H1 (cell line): Measurements from ENCODE around the gene GNB1L. TPM values are rescaled to one million over a fixed set of nuclear protein-coding genes. Genes with fewer than 3 reads are reported as not detected.
"Not testable (repeated sequence)": the region's sequence is repeated elsewhere in the genome, so short reads cannot be mapped to it uniquely, and the experiment has no call there.

ENCODE experiments used
- CTCF ChIA-PET: fragments of 300-600 bp; sonication (Branson Sonifier 250); formaldehyde crosslinking; loops from one replicate; lab custom pipeline; 2021; ENCODE audit not compliant: partially characterized antibody; lab: Charles Lee
- POLR2A ChIA-PET: fragments of 300-600 bp; sonication (Branson Sonifier 250); formaldehyde crosslinking; loops from one replicate; lab custom pipeline; 2021; ENCODE audit warnings: inconsistent platforms; ENCODE audit not compliant: partially characterized antibody; lab: Charles Lee
- DNase-seq, 2 experiments: peaks; one replicate each; pipeline versions ENCODE4 v3.0.0 to v3.0.0-alpha.2; 2010 to 2022; ENCODE audit warnings: low spot score in 2 of 2, low read depth in 1 of 2, mixed read lengths in 1 of 2
- FAIRE-seq: peaks from 2 replicates; lab custom pipeline; 2011; peaks lifted over from hg19 to GRCh38; lab: Jason Lieb, UNC
- H2AFZ ChIP-seq: 2 replicates; pipeline ENCODE4 v1.8.1; 2012; ENCODE audit warnings: low read length, inconsistent platforms
- H2AK5ac ChIP-seq: 2 replicates; pipeline ENCODE4 v1.6.1; 2013; ENCODE audit warnings: low read depth, low read length
- H2BK120ac ChIP-seq: replicated peaks from 2 replicates; pipeline ENCODE3; 2013; ENCODE audit warnings: low read depth, low read length, inconsistent platforms
- H2BK12ac ChIP-seq: 2 replicates; pipeline ENCODE4 v1.6.1; 2013; ENCODE audit warnings: low read depth, low read length
- H2BK15ac ChIP-seq: 2 replicates; pipeline ENCODE4 v1.6.1; 2013; ENCODE audit warnings: low read length
- H2BK20ac ChIP-seq: 2 replicates; pipeline ENCODE4 v1.6.1; 2013; ENCODE audit warnings: low read length
- H2BK5ac ChIP-seq: 2 replicates; pipeline ENCODE4 v1.6.1; 2013; ENCODE audit warnings: low read depth, low read length
- H3K14ac ChIP-seq: 2 replicates; pipeline ENCODE4 v1.6.1; 2013; ENCODE audit warnings: inconsistent platforms; ENCODE audit not compliant: insufficient read length
- H3K18ac ChIP-seq: 2 replicates; pipeline ENCODE4 v1.6.1; 2013; ENCODE audit warnings: low read length; ENCODE audit errors: extremely low read depth
- H3K23ac ChIP-seq: 2 replicates; pipeline ENCODE4 v1.6.1; 2013; ENCODE audit warnings: inconsistent platforms; ENCODE audit not compliant: insufficient read length
- H3K23me2 ChIP-seq: 2 replicates; pipeline ENCODE4 v1.6.1; 2013; ENCODE audit warnings: low read depth, low read length
- H3K27ac ChIP-seq: 2 replicates; pipeline ENCODE4 v1.6.1; 2011; ENCODE audit warnings: low read depth, low read length, inconsistent platforms
- H3K27me3 ChIP-seq, 4 experiments: replicated peaks in 1 of 4; 1 replicate in 1 of 4; 2 replicates in 3 of 4; pipeline versions ENCODE4 v1.6.1 to v1.8.1; 2011 to 2013; ENCODE audit warnings: low read length in 3 of 4, mild to moderate bottlenecking in 3 of 4, inconsistent platforms in 2 of 4, mixed read lengths in 2 of 4, moderate library complexity in 1 of 4; ENCODE audit not compliant: control insufficient read depth in 3 of 4, insufficient read depth in 3 of 4; ENCODE audit errors: extremely low read depth in 1 of 4
- H3K36me3 ChIP-seq, 4 experiments: 2 replicates each; pipeline versions ENCODE4 v1.6.1 to v1.8.1; 2011 to 2013; ENCODE audit warnings: mild to moderate bottlenecking in 4 of 4, low read length in 3 of 4, moderate library complexity in 2 of 4, control low read depth in 1 of 4, inconsistent platforms in 1 of 4; ENCODE audit not compliant: insufficient read depth in 4 of 4, control insufficient read depth in 2 of 4
- H3K4ac ChIP-seq: replicated peaks from 2 replicates; pipeline ENCODE3; 2013; ENCODE audit warnings: low read length, low read depth, mixed read lengths, inconsistent platforms; ENCODE audit not compliant: insufficient read length
- H3K4me1 ChIP-seq, 4 experiments: replicated peaks in 1 of 4; 1 replicate in 1 of 4; 2 replicates in 3 of 4; pipeline versions ENCODE4 v1.6.1 to v1.8.1; 2011 to 2013; ENCODE audit warnings: low read length in 3 of 4, inconsistent platforms in 2 of 4, mixed read lengths in 1 of 4; ENCODE audit not compliant: insufficient read depth in 4 of 4, control insufficient read depth in 3 of 4
- H3K4me2 ChIP-seq, 2 experiments: 2 replicates each; pipeline versions ENCODE4 v1.6.1 to v1.8.1; 2011 to 2013; ENCODE audit warnings: low read depth in 2 of 2, low read length in 2 of 2, control low read depth in 1 of 2, inconsistent platforms in 1 of 2, mild to moderate bottlenecking in 1 of 2; ENCODE audit not compliant: insufficient read depth in 1 of 2
- H3K4me3 ChIP-seq, 4 experiments: fragments of 200-600, 300-600 bp in 1 of 4; sonication (generic), shearing (Covaris generic), sonication (Bioruptor Twin) in 1 of 4; 2 replicates each; pipeline versions ENCODE4 v1.5.1 to v1.8.1; 2011 to 2016; ENCODE audit warnings: low read length in 4 of 4, low read depth in 3 of 4, control low read depth in 2 of 4, inconsistent platforms in 2 of 4, mild to moderate bottlenecking in 2 of 4, mixed read lengths in 1 of 4, moderate library complexity in 1 of 4; ENCODE audit not compliant: insufficient read depth in 2 of 4; ENCODE audit errors: extremely low read depth in 1 of 4
- H3K56ac ChIP-seq: replicated peaks from 2 replicates; pipeline ENCODE3; 2013; ENCODE audit warnings: low read depth, mild to moderate bottlenecking, mixed read lengths, low read length, inconsistent platforms; ENCODE audit not compliant: insufficient read length
- H3K79me1 ChIP-seq: 2 replicates; pipeline ENCODE4 v1.6.1; 2013; ENCODE audit warnings: low read depth, low read length, control low read depth
- H3K79me2 ChIP-seq, 2 experiments: 2 replicates each; pipeline versions ENCODE4 v1.6.1 to v1.8.1; 2012 to 2013; ENCODE audit warnings: low read length in 2 of 2, mild to moderate bottlenecking in 2 of 2, inconsistent platforms in 1 of 2; ENCODE audit not compliant: insufficient read depth in 2 of 2, control insufficient read depth in 1 of 2
- H3K9ac ChIP-seq, 4 experiments: replicated peaks in 1 of 4; 1 replicate in 1 of 4; 2 replicates in 3 of 4; pipeline versions ENCODE4 v1.6.1 to v1.8.1; 2011 to 2013; ENCODE audit warnings: low read depth in 3 of 4, low read length in 3 of 4, control low read depth in 2 of 4, mild to moderate bottlenecking in 2 of 4, moderate library complexity in 2 of 4, inconsistent platforms in 1 of 4; ENCODE audit errors: extremely low read depth in 1 of 4
- H3K9me3 ChIP-seq, 2 experiments: 2 replicates each; pipeline versions ENCODE4 v1.6.1 to v1.8.1; 2012 to 2013; ENCODE audit warnings: mild to moderate bottlenecking in 2 of 2, moderate library complexity in 2 of 2, control low read depth in 1 of 2, inconsistent platforms in 1 of 2, low read depth in 1 of 2, low read length in 1 of 2, mixed read lengths in 1 of 2; ENCODE audit not compliant: insufficient read depth in 2 of 2
- H4K20me1 ChIP-seq, 2 experiments: replicated peaks in 1 of 2; 2 replicates each; pipeline versions ENCODE3 to v1.8.1; 2011 to 2013; ENCODE audit warnings: inconsistent platforms in 2 of 2, low read length in 2 of 2, mild to moderate bottlenecking in 1 of 2; ENCODE audit not compliant: insufficient read depth in 2 of 2, control insufficient read depth in 1 of 2
- H4K5ac ChIP-seq: 2 replicates; pipeline ENCODE4 v1.6.1; 2013; ENCODE audit warnings: low read length, low read depth, mixed read lengths, inconsistent platforms; ENCODE audit not compliant: insufficient read length
- H4K8ac ChIP-seq: 2 replicates; pipeline ENCODE4 v1.8.0; 2013; ENCODE audit warnings: mild to moderate bottlenecking, moderate library complexity, low read length, inconsistent platforms; ENCODE audit not compliant: insufficient read depth; ENCODE audit errors: extremely low read depth
- H4K91ac ChIP-seq: replicated peaks from 2 replicates; pipeline ENCODE3; 2013; ENCODE audit warnings: low read length, mixed read lengths, inconsistent platforms; ENCODE audit not compliant: insufficient read length
- WGBS, 2 experiments: shearing (Covaris generic) in 1 of 2; methylation state at CpG; one replicate each; pipeline versions ENCODE4 v1.1.6 to v1.1.7; 2013 to 2015; ENCODE audit warnings: low lambda C conversion rate in 2 of 2, mixed read lengths in 2 of 2, inconsistent platforms in 1 of 2, low coverage in 1 of 2, missing lambda C conversion rate in 1 of 2; ENCODE audit not compliant: insufficient replicate concordance in 2 of 2, insufficient coverage in 1 of 2, insufficient read length in 1 of 2; ENCODE audit errors: extremely low coverage in 1 of 2, missing lambda C conversion rate in 1 of 2; 5-methylcytosine and 5-hydroxymethylcytosine counted together
- polyA plus RNA-seq, 7 experiments: library from polyadenylated mRNA; depleted of rRNA in 3 of 7; stranded (reverse) in 5 of 7; unstranded in 2 of 7; fragments of >200 nt in 5 of 7; fragments of 200-250 nt in 2 of 7; gene quantifications; 1 replicate in 5 of 7; 2 replicates in 1 of 7; 4 replicates in 1 of 7; pipeline versions ENCODE4 v1.2.1 to v1.2.3, GENCODE V29; 2011 to 2013; ENCODE audit warnings: missing spikeins in 2 of 7, mixed read lengths in 2 of 7
- total RNA-seq: library from RNA; stranded (reverse); fragmentation: NEBNext Ultra II Directional; extraction: Animal tissue kit (Norgen Biotek cat#: 25700); gene quantifications from 2 replicates; pipeline ENCODE4 v1.2.1, GENCODE V29; 2021

Gene GNB1L
- total and polyA plus RNA-seq, 2 of the 8 experiments (the other 6 are each of a cell fraction or from before 2014, with no cell fraction given): 14.0 to 15.6 TPM

DNA sequence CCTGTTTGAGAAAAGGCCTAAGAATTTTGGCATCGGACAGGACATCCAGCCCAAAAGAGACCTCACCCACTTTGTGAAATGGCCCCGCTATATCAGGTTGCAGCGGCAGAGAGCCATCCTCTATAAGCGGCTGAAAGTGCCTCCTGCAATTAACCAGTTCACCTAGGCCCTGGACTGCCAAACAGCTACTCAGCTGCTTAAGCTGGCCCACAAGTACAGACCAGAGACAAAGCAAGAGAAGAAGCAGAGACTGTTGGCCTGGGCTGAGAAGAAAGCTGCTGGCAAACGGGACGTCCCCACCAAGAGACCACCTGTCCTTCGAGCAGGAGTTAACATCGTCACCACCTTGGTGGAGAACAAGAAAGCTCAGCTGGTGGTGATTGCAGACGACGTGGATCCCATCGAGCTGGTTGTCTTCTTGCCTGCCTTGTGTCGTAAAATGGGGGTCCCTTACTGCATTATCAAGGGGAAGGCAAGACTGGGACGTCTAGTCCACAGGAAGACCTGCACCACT, 62.2 kb downstream of the GNB1L start:
- H4K8ac ChIP-seq, H3K4me2 ChIP-seq, H3K27ac ChIP-seq, H3K23me2 ChIP-seq, FAIRE-seq, H2BK15ac ChIP-seq, DNase-seq, H3K4me1 ChIP-seq, H3K4ac ChIP-seq, H2BK5ac ChIP-seq, H4K5ac ChIP-seq, H4K20me1 ChIP-seq, H3K9me3 ChIP-seq, H3K9ac ChIP-seq, H2AFZ ChIP-seq, H2BK20ac ChIP-seq, POLR2A ChIA-PET, H4K91ac ChIP-seq, H3K79me2 ChIP-seq, H3K4me3 ChIP-seq, H3K56ac ChIP-seq, H3K23ac ChIP-seq, H3K18ac ChIP-seq, H2BK12ac ChIP-seq, H3K79me1 ChIP-seq, H2BK120ac ChIP-seq, H3K36me3 ChIP-seq, H3K27me3 ChIP-seq, H2AK5ac ChIP-seq, H3K14ac ChIP-seq: not testable (repeated sequence)
- 92% methylated on average over 13 of the region's 13 CpGs; no CpG with 5 or more reads in 1 of the 2 experiments for WGBS, 2 experiments
- CTCF ChIA-PET: interaction anchor here (1.1 to 1.9 kb wide), 6 partner anchors 8 to 121 kb away, joined by 3 to 12 read pairs (median 5); no protein-coding TSS in a partner anchor
